GM18951 (cell line): Measurements from ENCODE around the gene GIPC1.

ENCODE experiments used
- POLR2A ChIP-seq: IDR thresholded peaks from 4 replicates; pipeline ENCODE4 v1.6.1; 2011; ENCODE audit warnings: mild to moderate bottlenecking; ENCODE audit not compliant: insufficient read length, insufficient read depth; ENCODE audit errors: extremely low read depth
- in situ Hi-C: fragments of 300-500 bp; cut with MboI; formaldehyde crosslinking; loops from one replicate; pipeline ENCODE4 v1.12.0; 2022; ENCODE audit warnings: low sequenced_read_pairs, mixed read lengths, inconsistent platforms; ENCODE audit not compliant: unreplicated experiment

The GIPC1 gene

GRCh38 chr19:14476673-14477401 is 19.1 kb downstream of the GIPC1 start:
- in situ Hi-C loops, result loop anchor here (25.0 kb wide), 1 partner anchor 290 kb away; no protein-coding TSS in a partner anchor
- no peak for TF ChIP-seq POLR2A

DNA sequence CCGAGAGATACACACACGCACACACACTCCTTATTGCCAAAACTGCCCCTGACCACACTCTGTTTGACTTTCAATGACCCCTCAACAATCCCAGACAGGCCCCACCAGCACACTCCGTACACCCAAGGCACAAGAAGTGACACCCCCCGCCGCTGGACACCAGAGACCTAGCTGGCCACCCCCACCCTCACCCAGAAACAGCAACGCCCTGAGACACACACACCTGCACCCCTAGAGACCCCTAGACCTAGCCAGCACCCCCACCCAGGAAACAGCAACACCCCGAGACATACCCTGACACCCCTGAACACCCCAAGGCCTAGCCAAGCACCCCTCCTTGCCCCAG is 19.6 kb downstream of the GIPC1 start:
- TF ChIP-seq POLR2A, result no peak
- in situ Hi-C loops, result loop anchor here (25.0 kb wide), 1 partner anchor 289 kb away; no protein-coding TSS in a partner anchor

DNA sequence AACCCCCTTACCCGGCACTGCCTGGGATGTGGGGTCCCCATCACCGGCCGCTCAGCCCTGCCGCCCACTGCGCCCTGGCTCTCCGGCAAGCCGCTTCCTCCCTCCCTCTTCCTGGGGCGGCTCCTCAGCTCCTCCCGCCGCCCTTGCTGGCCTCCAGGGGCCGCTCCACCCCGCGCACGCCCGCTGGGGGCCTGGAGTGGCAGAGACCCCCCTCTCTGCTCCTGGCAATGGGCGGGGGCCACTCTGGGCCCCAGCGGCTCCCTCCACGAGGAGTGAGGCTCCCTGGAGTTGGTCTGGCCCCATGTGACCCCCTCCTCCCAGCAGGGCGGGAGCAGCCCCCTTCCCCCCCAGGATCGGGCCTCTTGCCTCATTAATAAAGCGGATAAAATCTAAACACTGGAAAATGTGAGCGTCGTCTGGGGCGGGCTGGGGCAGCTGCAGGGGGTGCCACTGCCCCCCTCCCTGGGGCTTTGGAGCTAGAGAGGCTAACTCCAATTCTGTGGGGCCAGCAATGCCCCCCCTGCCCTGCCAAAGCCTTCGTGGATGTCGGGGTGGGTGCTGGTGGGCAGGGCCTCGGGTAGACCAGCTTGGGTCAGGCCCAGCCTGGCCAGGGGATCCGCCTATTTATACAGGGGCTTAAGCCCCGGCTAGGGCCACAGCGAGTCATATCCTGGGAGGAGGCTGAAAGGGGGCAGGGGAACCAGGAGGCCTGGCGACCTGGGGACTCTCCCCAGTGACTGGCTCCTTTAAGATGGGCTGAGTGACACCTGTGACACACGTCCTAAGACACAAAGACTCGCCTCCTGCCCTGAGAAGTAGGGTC is 20.5 kb downstream of the GIPC1 start, which contains the start of gene PTGER1:
Gene PTGER1, minus strand, starts transcription at position 104 of the 823 bp plus-strand sequence. CDS start 1,034 bp downstream, outside the sequence.
- TF ChIP-seq POLR2A, result no peak
- in situ Hi-C loops, result loop anchor here (25.0 kb wide), 1 partner anchor 288 kb away; no protein-coding TSS in a partner anchor

GRCh38 chr19:14474827-14475226 is 21.1 kb downstream of the GIPC1 start:
- no peak for TF ChIP-seq POLR2A
- in situ Hi-C loops, result loop anchor here (25.0 kb wide), 1 partner anchor 288 kb away; no protein-coding TSS in a partner anchor

- TF ChIP-seq POLR2A, result no peak
- in situ Hi-C loops, result no loop called here
These were observed 21.8 kb downstream of the GIPC1 start for GRCh38 chr19:14473978-14474578.

DNA sequence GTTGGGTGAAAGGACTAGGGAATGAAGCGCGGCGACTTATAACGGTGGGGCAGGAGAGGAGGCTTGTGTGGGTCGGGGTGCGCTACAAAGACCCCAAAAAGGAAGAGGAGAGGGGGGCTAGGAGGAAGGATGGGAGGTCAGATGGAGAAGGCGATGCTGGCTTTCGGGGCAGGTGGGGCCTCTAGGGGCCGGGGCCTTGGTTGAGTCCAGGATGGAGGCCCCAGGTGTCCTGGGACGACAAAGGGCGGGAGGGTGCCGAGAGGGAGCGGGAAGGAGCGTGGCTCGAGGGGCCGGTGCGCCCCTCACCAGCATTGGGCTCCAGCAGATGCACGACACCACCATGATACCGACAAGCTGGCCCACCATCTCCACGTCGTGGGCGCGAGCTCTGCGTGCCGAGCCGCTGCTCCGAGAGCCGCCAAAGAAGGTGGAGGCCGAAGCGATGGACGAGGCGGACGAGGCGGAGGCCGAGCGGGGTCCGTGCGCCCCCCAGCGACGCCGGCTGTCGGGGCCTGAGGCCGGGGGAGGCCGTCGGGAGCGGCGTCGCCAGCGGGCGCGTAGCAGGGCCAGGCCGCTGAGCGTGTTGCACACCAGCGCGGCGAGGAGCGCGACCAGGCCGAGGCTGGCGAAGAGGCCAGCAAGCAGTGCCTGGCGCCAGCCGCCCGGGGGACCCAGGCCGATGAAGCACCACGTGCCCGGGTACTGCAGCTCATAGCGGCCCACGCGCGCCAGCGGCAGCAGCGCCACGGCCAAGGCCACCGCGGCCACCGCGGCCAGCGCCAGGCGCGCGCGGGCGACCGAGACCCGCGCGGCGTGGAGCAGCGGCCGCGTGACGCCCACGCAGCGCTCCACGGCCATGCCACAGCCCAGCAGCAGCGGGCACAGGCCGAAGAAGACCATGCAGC is 22.6 kb downstream of the GIPC1 start:
- TF ChIP-seq POLR2A, result no peak

GRCh38 chr19:14472202-14472938 is 23.6 kb downstream of the GIPC1 start:
- peak; percentile 40 for TF ChIP-seq POLR2A
- in situ Hi-C loops, result no loop called here

More for the DNA sequence above, 22.6 kb downstream of the GIPC1 start:
- in situ Hi-C loops, result no loop called here

DNA sequence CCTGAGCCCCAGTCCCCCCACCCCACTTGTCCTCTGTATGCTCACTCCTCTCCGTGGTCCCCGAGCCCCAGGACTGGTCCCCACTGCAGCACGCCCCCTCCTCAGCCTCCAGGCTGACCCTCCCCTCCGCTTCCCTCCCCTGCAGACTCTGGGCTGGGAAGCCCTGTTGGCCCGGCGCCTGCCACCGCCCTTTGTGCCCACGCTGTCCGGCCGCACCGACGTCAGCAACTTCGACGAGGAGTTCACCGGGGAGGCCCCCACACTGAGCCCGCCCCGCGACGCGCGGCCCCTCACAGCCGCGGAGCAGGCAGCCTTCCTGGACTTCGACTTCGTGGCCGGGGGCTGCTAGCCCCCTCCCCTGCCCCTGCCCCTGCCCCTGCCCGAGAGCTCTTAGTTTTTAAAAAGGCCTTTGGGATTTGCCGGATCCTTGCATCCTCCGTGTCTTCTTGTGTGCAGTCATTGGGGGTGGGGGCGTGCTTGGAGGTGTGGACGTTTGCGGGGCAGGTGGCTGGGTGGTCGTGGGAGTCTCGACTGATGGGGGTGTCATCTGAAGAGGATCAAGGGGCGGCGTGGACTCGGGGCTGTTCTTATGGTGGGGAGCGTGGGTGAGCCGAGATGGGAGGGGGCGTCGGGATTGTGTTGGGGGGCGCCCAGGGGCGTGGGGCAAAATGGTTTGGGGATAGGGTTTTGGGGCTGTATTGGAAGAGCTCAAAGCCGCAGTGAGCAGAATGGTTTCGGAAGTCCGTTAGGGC is 24.3 kb downstream of the GIPC1 start:
- in situ Hi-C loops, result no loop called here
- no peak for TF ChIP-seq POLR2A

- in situ Hi-C loops, result no loop called here
- no peak for TF ChIP-seq POLR2A
These were observed 25.7 kb downstream of the GIPC1 start for GRCh38 chr19:14470031-14470876.

GRCh38 chr19:14467816-14468215 is 28.1 kb downstream of the GIPC1 start:
- in situ Hi-C loops, result no loop called here
- TF ChIP-seq POLR2A, result no peak
